Hematopoietic multipotent progenitor cell treated with erythropoietin and hydrocortisone succinate and interleukin-3 and kit ligand, for 15 days (in vitro differentiated cells): Measurements from ENCODE around the gene CSF2RB.

Source experiments
- DNase-seq: peaks from one replicate; pipeline ENCODE4 v3.0.0-alpha.2; 2015; ENCODE audit warnings: low spot score

Gene CSF2RB

DNA sequence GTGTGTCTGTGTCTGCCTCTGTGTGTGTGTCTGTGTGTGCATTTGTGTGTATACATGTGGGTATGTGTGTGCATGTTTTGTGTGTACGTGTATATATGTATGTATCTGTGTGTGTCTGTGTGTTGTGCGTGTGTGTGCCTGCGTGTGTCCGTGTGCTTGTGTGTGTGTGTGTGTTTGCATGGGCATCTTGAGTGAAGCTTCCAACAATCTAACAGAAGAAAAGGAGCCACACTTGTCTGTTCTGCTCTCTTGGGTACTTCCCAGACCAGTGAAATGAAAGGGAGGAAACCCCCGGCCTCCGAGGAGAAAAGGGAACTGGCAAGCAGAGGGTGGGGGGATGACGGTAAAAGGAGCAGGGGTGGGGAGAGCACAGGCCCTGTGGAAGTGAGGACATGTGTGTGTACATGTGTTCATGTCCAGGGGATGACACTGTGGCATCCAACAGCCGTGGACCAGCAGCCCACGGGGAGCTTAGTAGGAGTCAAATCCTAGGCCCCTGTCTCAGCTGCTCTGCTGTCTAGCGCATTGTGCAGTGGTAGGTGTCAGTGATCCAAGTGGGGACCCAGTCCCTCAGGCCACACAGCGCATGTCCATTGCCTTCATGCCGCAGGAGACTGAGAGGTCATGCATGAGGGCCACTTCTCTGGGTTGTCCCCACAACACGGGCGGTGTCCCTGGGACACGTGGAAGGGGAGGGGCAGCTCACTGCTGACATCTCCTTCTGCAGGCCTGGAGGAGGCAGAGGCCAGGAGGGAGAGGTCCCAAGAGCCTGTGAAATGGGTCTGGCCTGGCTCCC, 8.1 kb downstream of the CSF2RB start:
- DNase-seq, result no peak

DNA sequence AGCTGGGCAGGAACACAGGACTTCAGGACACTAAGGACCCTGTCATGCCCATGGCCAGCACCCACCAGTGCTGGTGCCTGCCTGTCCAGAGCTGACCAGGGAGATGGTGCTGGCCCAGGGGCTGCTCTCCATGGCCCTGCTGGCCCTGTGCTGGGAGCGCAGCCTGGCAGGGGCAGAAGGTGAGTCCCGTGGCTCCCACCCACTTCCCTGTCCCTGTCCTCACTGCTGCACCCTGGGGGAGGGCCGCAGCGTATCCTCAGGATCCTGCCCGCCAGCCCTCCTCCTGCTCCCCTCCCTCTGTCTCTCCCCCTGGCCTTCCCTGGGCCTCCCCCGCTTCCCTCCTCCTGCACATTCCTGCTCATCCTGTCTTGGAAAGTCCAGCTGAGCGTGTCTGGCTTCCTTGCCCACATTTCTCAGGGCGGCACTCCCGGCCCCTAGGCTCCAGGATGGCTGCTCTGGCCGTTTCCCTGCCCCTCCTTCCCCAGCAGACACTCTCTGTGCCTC, 8.7 kb downstream of the CSF2RB start:
- no peak for DNase-seq

DNA sequence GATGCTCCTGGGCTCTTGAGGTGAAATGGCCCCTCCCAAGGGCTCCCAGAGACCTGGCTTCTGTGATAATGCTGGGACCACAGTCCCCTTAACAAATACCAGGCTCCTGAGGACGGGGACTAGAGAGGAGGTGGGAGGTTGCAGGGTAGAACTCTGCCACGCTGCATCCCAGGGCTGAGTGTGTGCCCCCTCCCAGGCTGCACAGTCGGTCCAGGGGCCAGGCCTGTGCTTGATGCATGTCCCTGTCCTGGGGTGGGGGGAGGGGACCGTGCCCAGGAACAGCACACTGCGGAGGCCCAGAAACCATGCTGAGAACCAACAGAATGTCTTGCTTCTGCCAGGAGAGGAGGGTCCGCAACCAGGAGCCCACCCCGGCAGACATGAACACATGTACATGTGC, 9.3 kb downstream of the CSF2RB start:
- no peak for DNase-seq

DNA sequence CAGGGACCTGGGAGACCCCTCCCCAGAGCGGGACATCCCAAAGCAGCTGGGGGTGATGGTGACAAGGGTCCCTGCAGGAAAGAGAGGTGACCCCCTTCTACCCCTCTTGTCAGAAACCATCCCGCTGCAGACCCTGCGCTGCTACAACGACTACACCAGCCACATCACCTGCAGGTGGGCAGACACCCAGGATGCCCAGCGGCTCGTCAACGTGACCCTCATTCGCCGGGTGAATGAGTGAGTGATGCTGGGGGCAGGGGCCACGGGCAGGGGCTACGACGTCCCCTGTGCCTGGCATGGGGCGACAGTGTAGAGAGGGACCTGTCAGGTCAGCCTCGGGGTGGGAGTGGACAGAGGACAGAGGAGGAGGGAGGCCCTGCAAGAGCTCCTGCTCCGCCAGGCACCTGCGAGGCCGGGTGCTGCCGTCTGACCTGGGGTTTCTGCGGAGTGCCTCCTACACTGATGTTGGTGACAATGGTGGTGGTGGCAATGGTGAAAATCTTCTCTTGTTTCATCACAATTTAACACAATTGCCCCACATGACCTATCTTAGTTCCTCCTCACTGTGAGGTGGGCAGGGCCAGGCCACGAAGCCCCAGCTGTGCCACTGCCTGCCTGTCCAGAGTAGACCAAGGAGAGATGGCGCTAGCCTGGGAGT, 9.8 kb downstream of the CSF2RB start:
- DNase-seq, result no peak

DNA sequence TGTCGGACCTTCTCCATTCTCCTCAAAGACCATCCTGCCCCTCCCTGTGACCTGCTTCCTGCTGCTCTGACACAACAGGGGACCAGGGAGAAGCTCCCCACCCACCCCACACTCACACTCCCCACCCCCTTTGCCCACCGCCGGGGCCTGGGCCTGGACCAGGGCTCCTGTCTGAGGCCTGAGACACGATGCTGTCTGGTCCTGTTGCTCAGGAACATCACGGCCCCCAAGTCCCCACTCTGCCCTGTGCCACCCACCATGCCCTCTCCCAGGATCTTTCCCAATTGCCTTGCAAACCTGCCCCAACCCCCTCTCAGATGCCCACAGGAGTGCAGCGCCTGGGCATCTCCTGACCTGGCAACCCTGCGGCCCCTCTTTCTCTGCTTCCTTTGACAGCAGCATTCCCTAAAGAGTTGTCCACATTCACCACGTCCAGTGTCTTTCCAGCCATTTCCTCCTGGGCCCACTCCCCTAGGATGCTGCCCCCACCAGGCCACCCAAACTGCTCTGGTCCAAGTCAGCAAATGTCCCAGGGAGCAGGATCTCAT, 10.8 kb downstream of the CSF2RB start:
- DNase-seq, result no peak

DNA sequence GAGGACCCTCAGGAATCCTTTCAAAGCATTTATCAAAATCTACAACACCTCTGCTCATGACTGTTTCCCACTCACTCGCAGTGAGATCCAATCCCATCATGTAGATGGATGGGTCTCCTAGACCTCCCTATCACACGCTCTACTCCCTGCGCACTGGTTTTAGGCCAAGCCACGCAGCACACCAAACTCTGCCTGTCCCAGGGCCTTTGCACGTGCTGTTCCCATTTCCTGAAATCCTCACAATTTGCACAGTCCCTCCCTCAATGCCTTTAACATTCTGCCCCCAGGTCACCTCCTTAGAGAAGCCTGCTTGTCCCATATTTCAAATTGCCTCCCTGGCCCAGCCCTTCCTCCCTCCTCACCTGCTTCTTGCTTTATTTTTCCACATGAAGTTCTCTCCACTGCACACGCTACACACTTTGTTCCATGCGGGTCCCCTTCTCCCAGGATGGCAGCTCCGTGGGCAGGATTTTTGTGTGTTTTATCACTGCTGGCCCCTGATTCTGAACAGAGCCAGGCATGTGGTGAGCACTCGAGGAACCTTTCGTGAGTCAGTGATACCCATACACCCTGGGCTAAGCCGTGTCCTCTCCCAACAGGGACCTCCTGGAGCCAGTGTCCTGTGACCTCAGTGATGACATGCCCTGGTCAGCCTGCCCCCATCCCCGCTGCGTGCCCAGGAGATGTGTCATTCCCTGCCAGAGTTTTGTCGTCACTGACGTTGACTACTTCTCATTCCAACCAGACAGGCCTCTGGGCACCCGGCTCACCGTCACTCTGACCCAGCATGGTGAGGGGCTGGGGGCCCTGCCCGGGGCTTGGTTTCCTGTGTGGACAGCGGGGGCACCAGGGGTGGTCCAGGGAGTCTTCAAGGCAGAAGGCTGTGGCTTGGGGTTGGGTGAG, 12.2 kb downstream of the CSF2RB start:
- no peak for DNase-seq

DNA sequence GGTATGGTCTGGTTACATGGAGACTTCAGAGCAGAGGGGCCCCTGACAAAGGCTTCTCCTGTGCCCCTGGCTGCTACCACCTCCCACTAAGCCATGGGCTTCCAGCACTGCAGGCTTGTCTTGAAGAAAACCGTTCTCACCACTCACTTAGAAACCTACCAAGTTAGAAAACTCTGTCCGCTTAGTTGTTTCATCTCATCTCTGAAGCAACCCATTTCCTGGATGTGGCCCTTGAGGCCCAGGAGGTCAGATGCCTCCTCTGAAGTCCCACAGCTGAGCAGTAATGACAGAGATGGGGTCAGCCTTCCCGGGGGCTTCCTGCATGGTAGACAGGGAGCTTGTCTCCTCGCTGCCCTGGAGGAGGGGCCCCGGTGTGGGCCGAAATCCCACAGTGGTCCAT, 12.9 kb downstream of the CSF2RB start:
- no peak for DNase-seq

DNA sequence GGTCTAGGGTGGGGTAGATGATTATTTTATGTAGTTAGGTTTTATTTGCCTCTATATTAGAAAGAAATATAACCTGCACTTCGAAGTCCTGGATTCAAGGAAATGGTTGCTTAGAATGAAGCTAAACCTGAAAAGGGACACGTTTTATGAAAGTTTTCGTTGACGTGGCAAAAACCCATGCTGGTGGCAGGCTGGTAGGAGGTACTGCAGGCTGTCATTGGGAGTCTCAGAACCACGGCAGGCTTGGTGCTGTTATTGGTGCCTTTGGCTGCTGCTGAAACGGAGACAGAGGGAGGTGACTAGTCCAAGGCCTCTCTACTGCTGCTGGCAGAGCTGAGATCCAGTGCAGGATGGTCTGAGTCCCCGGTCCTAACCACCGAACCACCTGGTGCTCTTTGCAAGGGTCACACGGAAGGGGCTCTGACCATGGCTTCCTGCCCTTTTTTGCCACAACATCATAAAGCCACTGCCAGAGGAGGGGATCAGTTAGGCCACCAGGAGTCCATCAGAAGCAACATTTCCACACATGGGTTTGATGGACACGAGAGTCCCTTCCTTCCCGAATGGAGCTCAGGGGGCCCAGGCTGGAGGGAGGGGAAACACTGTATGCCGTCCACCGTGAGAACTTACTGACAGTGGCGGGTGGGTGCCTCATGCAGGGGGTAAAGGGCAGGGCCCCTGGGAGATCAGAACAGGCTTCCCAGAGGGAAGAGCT, 13.4 kb downstream of the CSF2RB start:
- no peak for DNase-seq

DNA sequence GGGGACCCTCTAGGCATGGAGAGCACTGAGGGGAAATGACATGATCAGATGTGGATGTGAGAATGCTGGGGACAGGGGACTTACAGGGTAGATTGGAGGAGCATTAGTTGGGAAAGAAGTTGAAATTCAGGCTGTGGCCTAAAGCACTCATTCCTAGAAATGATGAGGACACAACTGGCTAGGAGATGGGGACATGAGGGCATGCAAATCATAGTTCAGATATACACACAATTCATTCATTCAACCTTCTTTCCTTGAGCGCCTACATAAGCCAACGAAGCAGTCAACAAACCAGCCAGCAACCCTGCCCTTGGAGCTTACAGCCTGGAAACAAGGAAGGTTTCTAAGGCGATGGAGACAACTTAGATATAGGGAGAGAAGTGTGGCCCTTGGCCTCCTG, 14.2 kb downstream of the CSF2RB start:
- no peak for DNase-seq

DNA sequence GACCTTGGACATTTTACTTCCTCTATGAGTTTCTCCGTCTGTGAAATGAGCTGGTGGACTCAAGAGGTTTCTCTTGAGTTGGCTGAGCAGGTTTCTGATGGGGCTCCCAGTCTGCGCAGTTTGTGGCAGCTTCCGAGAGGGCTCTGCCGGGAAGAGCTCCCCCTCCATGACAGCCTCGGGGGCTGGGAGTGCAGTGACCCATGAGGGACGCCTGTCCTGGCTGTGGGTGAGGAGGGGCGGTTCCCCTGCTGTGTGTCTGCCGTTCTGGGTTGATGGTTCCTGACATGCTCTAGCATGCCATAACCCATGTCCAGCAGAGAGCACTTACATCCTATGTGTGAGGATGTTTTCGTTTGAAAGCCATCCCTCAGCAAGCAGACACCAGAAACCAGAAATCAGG, 14.8 kb downstream of the CSF2RB start:
- DNase-seq, result no peak

DNA sequence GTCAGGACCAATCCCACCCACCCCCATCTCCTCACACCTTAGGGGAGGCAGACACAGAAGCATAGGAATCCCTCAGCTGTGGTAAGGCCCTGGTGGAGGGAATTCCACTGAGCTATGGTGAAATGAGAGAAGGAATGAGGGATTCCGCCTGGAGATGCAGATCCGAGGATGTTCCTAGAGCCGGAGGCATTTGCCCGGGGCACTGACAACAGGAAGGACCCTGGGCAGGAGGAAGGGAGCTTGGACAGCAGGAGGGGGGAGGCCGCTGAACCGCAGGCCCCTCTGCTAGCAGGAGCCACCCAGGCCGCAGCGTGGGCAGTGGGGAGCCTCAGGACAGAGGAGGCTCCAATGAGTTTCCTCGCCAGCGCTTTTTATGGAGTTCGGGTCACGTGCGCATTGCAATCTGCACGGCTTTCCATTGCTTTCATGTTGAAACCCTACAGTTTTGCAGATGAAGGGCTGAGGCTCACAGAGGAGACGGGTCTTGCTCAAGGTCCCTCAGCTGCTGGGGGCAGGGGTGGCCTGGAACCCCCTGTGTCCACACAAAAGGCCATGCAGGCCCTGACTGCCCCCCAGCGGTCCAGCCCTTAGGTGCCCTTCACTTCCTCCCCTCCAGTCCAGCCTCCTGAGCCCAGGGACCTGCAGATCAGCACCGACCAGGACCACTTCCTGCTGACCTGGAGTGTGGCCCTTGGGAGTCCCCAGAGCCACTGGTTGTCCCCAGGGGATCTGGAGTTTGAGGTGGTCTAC, 15.5 kb downstream of the CSF2RB start:
- DNase-seq, result no peak

DNA sequence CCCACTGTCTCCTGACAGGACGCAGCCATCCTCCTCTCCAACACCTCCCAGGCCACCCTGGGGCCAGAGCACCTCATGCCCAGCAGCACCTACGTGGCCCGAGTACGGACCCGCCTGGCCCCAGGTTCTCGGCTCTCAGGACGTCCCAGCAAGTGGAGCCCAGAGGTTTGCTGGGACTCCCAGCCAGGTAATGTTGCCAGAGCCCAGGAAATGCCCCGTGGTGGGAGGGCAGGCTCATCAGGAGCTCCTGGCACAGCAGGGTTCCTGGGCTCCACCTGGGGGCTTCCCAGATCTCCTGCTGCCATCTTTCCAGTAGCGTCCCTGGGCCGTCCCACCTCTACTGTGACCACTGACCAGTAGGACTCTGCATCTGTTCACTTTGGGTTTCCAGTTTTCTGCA, 16.2 kb downstream of the CSF2RB start:
- no peak for DNase-seq

DNA sequence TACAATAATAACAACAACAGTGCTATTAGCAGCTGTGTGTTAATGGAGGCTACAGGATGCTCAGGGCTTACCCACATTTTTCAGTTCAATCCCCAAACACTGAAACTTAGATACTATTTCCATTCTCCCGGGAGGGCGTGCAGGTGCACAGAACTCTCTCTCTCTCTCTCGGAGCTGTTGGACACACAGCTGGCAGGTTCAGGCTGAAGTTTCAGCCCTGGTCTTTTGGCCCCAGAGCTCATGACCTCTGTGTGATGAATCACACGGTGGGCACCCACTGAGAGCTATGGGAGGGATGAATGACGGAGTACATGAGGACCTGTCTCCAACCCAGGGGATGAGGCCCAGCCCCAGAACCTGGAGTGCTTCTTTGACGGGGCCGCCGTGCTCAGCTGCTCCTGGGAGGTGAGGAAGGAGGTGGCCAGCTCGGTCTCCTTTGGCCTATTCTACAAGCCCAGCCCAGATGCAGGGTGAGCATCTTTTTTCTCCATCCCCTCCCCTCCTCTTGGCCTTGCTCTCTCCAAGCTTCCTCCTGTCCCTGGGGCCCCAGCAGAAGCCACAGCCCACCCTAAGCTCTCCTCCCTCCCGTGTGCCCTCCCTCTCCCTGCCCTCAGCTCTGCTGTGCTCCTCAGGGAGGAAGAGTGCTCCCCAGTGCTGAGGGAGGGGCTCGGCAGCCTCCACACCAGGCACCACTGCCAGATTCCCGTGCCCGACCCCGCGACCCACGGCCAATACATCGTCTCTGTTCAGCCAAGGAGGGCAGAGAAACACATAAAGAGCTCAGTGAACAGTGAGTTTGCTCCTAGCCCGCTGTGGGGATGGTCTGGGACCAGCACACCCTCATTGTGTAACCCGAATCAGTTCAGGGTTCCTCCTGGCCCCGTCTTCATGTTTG, 16.9 kb downstream of the CSF2RB start:
- no peak for DNase-seq

DNA sequence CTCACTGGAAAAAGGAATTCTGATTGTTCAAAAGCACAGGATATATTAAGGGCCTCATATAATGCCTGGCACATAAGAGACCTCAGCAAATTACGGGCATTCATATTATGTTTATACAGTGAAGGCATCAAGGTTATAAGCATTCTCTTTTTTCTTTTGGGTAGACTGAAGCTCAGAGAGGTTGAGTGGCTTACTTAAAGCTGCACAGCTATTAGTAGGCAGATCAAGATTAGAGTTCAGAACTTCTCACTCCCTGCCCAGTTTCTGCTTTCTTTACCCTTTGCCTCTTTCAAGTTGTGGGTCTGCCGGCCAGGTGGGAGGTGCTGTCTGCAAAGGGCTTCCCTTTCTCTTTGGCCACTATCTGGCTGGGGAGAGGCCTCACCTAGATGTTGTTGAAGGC, 18.0 kb downstream of the CSF2RB start:
- DNase-seq, result no peak

DNA sequence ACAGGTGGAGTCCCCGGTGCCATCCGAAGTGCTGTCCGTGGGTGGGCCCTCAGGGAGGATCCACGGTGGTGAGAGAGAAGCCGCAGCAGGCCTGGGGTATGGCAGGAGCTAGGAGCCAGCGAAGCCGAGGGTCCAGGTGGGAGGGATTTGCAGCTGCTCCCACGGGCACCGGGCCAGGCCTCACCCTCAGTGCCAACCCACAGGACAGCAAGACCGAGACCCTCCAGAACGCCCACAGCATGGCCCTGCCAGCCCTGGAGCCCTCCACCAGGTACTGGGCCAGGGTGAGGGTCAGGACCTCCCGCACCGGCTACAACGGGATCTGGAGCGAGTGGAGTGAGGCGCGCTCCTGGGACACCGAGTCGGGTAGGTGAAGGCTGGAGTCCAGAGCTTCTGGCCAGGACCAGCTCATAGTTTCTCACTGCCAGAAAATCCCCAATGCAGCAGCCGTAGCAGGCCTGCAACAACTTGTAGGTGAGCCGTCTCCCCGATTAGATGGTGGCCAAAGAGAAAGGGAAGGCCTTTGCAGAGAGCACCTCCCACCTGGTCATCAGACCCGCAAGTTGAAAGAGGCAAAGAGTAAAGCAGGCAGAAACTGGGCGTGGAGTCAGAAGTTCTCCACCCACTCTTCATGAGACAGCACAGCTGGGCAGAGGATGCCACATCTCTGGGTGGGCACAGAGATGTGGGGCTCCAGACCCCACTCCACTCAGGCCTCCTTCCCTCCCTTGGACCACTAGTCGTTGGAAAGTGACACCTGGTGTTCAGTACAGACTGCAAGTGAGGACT, 20.4 kb downstream of the CSF2RB start:
- DNase-seq, result no peak

DNA sequence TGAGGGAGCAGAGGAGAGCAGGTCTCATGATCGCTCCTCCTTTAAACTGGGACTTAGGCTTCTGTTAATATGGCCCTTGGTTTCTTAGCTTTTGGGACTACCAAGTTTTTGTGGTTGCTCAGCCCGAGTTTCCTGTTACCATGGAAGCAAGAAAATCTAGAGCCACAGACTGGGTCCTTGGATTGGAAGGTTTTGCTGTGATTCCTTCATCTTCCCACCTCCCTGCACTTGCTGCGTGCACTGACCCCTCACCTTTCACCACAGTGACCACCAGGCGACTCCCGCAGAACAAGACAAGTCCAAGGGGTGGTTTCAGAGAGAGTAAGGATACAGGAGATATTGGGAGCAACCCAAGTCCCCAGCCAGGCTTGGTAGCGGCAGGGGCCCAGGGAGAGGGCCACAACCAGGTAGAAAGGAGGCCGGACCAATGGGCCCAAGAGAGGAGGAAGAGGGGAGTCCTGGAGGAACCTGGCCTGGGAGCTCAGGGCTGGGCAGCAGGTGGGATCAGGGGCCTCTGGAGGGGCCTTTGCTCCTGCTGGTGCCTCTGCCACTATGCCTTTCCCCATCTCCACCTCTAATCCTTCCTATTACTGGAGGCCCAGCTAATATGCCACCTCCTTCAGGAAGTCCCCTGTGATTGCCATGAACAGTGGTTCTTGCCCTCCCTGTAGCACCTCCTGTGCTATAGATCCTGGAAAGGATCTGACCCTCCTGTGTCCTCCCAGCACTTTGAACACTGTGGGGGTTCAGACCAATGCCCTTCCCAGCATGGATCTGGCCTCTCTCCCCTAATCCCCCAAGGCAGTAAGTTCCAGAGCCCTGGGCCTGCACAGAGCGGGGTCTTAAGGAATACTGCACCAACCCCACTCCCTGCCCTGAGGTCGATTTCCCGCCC, 21.2 kb downstream of the CSF2RB start:
- DNase-seq, result no peak

DNA sequence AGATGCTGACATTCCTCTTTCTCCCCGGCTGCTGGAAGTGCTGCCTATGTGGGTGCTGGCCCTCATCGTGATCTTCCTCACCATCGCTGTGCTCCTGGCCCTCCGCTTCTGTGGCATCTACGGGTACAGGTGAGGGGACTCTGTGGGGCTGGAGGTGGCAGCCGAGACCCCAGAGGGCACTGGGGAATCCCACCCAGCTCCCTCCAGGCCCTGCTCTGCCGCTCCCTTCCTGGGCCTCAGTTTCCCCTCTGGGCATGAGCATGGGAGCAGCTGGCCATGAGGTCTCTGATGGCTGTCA, 21.8 kb downstream of the CSF2RB start:
- no peak for DNase-seq

DNA sequence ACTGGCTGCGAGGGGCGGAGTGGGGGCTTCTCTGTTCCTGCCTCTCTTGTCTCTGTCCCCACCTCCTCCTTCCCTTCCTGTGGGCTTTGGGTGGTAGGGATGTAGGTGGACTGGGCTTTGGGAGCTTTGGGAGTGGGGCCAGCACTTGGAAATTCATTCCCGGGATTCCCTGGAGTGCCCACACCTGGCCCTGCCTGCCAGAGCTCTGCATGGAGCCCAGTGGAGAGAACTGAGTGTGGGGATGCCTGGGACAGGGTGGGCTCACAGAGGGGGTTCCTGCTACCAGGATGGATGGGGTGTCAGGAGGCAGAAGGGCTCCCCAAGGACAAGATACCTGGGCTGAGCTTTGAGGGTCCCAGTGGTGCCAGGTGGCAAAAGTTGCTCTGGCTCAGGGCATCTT, 22.3 kb downstream of the CSF2RB start:
- no peak for DNase-seq
